Left cardiac atrium (tissue), 2 donors: ENCODE measurements around the gene PKDCC. TPM values are rescaled to one million over a fixed set of nuclear protein-coding genes. Genes with fewer than 3 reads are reported as not detected.

Experiments used
- total RNA-seq, 2 donors: library from RNA; stranded (reverse); fragmentation: NEBNext Ultra II Directional; extraction: Animal tissue kit (Norgen Biotek cat#: 25700); gene quantifications; one replicate each; pipeline ENCODE4 v1.2.1, GENCODE V29; 2021
- donor health status: DM: no; HTN: yes; CAD: no; lungs with severe emphysema.
- donor health status: DM: yes; HTN: yes; CAD: no.

The PKDCC gene
- total RNA-seq, 2 donors from 2014 or later: 138 to 209 TPM

Other genes starting within 250 kb of the PKDCC start
- gene EML4, start 121.3 kb downstream of the PKDCC start, total RNA-seq: 10 to 100 TPM in 1 of 2 donors, 1 to 10 TPM in 1; 8.5 to 12.4 TPM